Gastroesophageal sphincter (tissue), 4 donors: Measurements from ENCODE around the gene SLC39A5. TPM values are rescaled to one million over a fixed set of nuclear protein-coding genes. Genes with fewer than 3 reads are reported as not detected.

Experiments
- ATAC-seq: fragments of 150-250 bp; one replicate; pipeline ENCODE4 v1.9.1; 2016; ENCODE audit warnings: mild to moderate bottlenecking, moderate library complexity
- H3K27ac ChIP-seq, 4 donors: fragments of 200-600 bp; sonication (generic) in 3 of 4; 1 replicate in 3 of 4; 2 replicates in 1 of 4; pipeline ENCODE4 v1.5.1; 2016 to 2019
- H3K27me3 ChIP-seq: fragments of 200-600 bp; sonication (generic); one replicate; pipeline ENCODE4 v1.5.1; 2019
- H3K36me3 ChIP-seq, 2 donors: fragments of 200-600 bp; sonication (generic); one replicate each; pipeline ENCODE4 v1.5.1; 2019; ENCODE audit warnings: control low read depth in 1 of 2
- H3K4me1 ChIP-seq, 3 donors: fragments of 200-600 bp; sonication (generic); 1 replicate in 2 of 3; 2 replicates in 1 of 3; pipeline ENCODE4 v1.5.1; 2016 to 2019; ENCODE audit warnings: control low read depth in 2 of 3
- H3K4me3 ChIP-seq, 2 donors: fragments of 200-600 bp; sonication (generic); one replicate each; pipeline ENCODE4 v1.5.1; 2019; ENCODE audit warnings: mild to moderate bottlenecking in 1 of 2, moderate library complexity in 1 of 2
- H3K9me3 ChIP-seq, 3 donors: fragments of 200-600 bp; sonication (generic); one replicate each; pipeline ENCODE4 v1.5.1; 2017 to 2019; ENCODE audit warnings: control low read depth in 2 of 3
- EP300 ChIP-seq: sonication (generic); formaldehyde crosslinking; IDR thresholded peaks from one replicate; pipeline ENCODE4 v1.6.1; 2017; ENCODE audit warnings: antibody characterized with exemption, mild to moderate bottlenecking
- POLR2A ChIP-seq, 2 donors: fragments of 450-650 bp; IDR thresholded peaks; one replicate each; pipeline ENCODE4 v1.6.1; 2017; ENCODE audit warnings: antibody characterized with exemption in 2 of 2, mild to moderate bottlenecking in 2 of 2, moderate library complexity in 1 of 2
- POLR2AphosphoS5 ChIP-seq: sonication (generic); formaldehyde crosslinking; IDR thresholded peaks from one replicate; pipeline ENCODE4 v1.6.1; 2017; ENCODE audit warnings: antibody characterized with exemption
- WGBS, 2 donors: methylation state at CpG; one replicate each; pipeline ENCODE4 v1.1.5; 2018; ENCODE audit warnings: low coverage in 1 of 2; 5-methylcytosine and 5-hydroxymethylcytosine counted together
- total RNA-seq, 4 donors: library from RNA; depleted of rRNA; stranded (reverse); fragments of >200 nt; gene quantifications; one replicate each; pipeline ENCODE4 v1.1.0, GENCODE V29; 2016
- TF ChIP-seq, protein P1 (sequence below), 4 experiments: fragments of 200-600 bp in 2 of 4; fragments of 450-650 bp in 2 of 4; sonication (generic) in 1 of 4; IDR thresholded peaks; one replicate each; pipeline ENCODE4 v1.5.1; 2017 to 2019; ENCODE audit warnings: antibody characterized with exemption in 4 of 4, mild to moderate bottlenecking in 2 of 4, moderate library complexity in 2 of 4

Gene SLC39A5
- total RNA-seq, 4 donors from 2014 or later = 1.7 TPM; not detected in 3

DNA sequence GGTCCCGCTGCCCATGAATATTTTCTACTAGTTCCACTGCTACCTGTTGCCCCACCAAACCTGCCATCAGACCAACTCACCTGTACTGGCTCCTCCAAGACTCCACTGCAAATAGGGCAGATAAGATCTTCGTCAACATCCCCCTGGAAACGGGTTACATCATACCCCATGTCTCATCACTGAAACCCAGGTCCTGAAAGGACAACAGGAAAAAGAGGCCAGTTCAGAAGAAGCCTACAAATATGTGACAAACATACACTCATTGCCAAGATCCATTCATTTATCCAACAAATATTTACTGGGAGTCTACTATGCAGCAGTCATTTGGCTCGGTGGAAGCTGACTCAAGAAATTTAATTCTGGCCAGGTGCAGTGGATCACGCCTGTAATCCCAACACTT, 16.0 kb upstream of the SLC39A5 start:
- no peak overlapping the region for H3K27ac ChIP-seq
- no peak for ATAC-seq
- no peaks in the 10 kb centered on the region for H3K27me3 ChIP-seq
- no peaks in the 10 kb centered on the region for H3K9me3 ChIP-seq
- H3K4me3 ChIP-seq = no peak overlapping the region
- H3K4me1 ChIP-seq = peaks cover 0 to 39% (median 0%) of the 10 kb centered on the region in 3 donors
- H3K36me3 ChIP-seq = peaks cover 4 to 88% of the 10 kb centered on the region in 2 donors
- 70 to 90% methylated on average over 4 to 5 of the region's 5 CpGs for WGBS, 2 donors
- no peak for TF ChIP-seq POLR2A (IDR thresholded peaks at IDR 0.05)
- TF ChIP-seq, protein P1, sequence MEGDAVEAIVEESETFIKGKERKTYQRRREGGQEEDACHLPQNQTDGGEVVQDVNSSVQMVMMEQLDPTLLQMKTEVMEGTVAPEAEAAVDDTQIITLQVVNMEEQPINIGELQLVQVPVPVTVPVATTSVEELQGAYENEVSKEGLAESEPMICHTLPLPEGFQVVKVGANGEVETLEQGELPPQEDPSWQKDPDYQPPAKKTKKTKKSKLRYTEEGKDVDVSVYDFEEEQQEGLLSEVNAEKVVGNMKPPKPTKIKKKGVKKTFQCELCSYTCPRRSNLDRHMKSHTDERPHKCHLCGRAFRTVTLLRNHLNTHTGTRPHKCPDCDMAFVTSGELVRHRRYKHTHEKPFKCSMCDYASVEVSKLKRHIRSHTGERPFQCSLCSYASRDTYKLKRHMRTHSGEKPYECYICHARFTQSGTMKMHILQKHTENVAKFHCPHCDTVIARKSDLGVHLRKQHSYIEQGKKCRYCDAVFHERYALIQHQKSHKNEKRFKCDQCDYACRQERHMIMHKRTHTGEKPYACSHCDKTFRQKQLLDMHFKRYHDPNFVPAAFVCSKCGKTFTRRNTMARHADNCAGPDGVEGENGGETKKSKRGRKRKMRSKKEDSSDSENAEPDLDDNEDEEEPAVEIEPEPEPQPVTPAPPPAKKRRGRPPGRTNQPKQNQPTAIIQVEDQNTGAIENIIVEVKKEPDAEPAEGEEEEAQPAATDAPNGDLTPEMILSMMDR (IDR thresholded peaks at IDR 0.05) = no peak
- no peak for TF ChIP-seq POLR2AphosphoS5
- TF ChIP-seq EP300 = no peak

DNA sequence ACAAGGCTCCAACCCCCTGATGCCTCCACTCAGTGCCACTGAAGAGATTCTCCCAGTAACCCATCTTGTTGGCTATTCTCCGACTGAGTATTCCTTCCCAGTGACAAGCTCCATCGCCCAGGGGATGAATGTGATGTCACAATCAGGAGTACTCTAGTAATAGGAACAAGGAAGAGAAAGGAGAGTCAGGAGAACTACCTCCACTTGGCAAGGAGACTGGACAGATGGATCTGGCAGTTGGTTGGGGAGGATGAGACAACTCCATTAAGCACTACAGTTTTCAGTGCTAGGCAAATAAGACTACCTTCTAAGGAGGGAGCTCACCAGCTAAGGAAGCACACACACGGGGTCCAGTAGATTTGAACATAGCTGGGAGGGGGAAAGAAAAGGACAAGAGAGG, 13.4 kb upstream of the SLC39A5 start:
- H3K9me3 ChIP-seq = no peaks in the 10 kb centered on the region
- no peak for ATAC-seq
- no peaks in the 10 kb centered on the region for H3K27me3 ChIP-seq
- no peak overlapping the region for H3K27ac ChIP-seq
- no peak overlapping the region for H3K4me3 ChIP-seq
- WGBS, 2 donors = 82 to 92% methylated on average over 2 of the region's 3 CpGs
- no peak for TF ChIP-seq EP300
- no peak for TF ChIP-seq POLR2A (IDR thresholded peaks at IDR 0.05)
- no peak for TF ChIP-seq POLR2AphosphoS5
- TF ChIP-seq, protein P1 (IDR thresholded peaks at IDR 0.05) = no peak
- peaks cover 0 to 63% (median 14%) of the 10 kb centered on the region in 3 donors for H3K4me1 ChIP-seq
- peaks cover 4 to 62% of the 10 kb centered on the region in 2 donors for H3K36me3 ChIP-seq

DNA sequence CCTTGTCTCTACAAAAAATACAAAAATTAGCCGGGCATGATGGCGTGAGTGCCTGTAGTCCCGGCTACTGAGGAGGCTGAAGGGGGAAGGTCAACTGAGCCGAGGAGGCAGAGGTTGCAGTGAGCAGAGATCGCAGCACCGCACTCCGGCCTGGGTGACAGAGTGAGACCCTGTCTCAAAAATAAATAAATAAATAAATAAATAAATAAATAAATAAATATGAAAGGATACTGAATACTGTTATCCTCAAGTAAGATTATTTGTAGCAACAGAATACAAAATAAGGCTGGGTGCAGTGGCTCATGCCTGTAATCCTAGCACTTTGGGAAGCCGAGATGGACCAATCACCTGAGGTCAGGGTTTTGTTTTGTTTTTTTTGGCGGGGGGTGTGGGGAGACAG, 10.0 kb upstream of the SLC39A5 start:
- Histone ChIP-seq H3K27ac (peak overlapping the region; percentile 93 to 99 (median 97)), H3K27me3 (no peaks in the 10 kb centered on the region), H3K36me3 (peaks cover 0 to 29% of the 10 kb centered on the region in 2 donors), H3K9me3 (no peaks in the 10 kb centered on the region), H3K4me3 (peak overlapping the region in 1 of 2 donors; percentile 93), H3K4me1 (peaks cover 0 to 75% (median 24%) of the 10 kb centered on the region in 3 donors)
- TF ChIP-seq EP300 = no peak
- no peak for TF ChIP-seq POLR2AphosphoS5
- no peak for TF ChIP-seq POLR2A (IDR thresholded peaks at IDR 0.05)
- TF ChIP-seq, protein P1 (IDR thresholded peaks at IDR 0.05) = no peak
- no peak for ATAC-seq
- WGBS, 2 donors = 80 to 85% methylated on average over 2 to 9 of the region's 9 CpGs

DNA sequence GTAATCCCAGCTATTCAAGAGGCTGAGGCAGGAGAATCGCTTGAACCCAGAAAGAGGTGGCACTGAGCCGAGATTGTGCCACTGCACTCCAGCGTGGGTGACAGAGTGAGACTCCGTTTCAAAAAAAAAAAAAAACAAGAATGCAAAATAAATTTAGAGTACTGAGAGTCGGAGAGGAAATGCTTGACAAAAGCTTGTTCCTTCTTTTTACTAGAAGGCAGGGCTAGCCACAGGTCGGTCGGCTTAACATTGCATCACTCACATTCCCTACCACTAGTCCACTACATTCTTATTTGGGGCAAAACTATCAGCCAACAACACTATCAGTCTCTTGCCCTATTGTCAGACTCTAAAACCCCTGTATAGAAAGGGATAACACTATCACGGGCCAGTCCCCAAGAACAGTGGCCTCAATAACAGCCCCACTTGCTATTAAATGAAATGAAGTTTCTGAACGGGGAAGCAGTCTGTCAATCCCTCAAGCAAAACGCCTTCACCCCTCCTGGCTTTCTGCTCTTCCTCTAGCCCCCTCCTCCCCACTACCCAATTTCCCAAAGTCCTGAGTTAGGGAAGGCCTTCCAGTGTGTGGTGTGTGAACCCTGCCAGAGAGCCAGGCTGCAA, 9.1 kb upstream of the SLC39A5 start:
- H3K4me1 ChIP-seq = peaks cover 0 to 82% (median 27%) of the 10 kb centered on the region in 3 donors
- H3K36me3 ChIP-seq = peaks cover 0 to 20% of the 10 kb centered on the region in 2 donors
- 4 to 6% methylated on average over 6 to 8 of the region's 10 CpGs for WGBS, 2 donors
- ATAC-seq = no peak
- TF ChIP-seq POLR2AphosphoS5 = no peak
- no peak for TF ChIP-seq EP300
- TF ChIP-seq, protein P1 (IDR thresholded peaks at IDR 0.05) = no peak
- no peak for TF ChIP-seq POLR2A (IDR thresholded peaks at IDR 0.05)
- peak overlapping the region; percentile 93 to 99 (median 97) for H3K27ac ChIP-seq
- H3K9me3 ChIP-seq = no peaks in the 10 kb centered on the region
- no peaks in the 10 kb centered on the region for H3K27me3 ChIP-seq
- peak overlapping the region; percentile 77 to 93 for H3K4me3 ChIP-seq

DNA sequence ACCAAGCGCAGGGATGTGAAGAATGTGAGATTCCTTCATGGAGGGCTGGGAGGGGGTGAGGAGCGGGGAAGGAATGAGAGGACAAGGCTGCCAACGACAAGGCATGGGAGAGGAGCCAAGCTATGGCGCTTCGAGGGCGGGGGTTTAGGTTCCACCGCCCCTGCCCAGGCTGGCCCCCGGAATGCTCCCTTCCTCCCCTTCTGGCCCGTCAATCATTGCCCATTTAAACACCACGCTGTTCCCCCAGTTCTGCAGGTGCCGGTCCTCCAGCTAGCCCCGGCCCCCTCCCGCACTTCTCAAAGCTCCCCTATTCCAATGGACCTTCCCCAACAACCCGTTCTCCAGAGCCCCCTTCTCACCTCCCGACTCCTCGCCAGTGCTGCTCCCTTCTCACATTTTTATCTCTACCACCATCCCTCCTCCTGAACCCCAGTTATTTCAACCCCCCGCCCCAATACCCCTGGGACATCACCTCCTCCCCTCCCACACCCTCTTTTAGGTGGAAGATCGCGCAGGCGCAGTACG, 8.6 kb upstream of the SLC39A5 start:
- H3K4me1 ChIP-seq = peaks cover 0 to 84% (median 27%) of the 10 kb centered on the region in 3 donors
- H3K9me3 ChIP-seq = no peaks in the 10 kb centered on the region
- H3K27ac ChIP-seq = peak overlapping the region; percentile 93 to 99 (median 97)
- TF ChIP-seq, protein P1 (IDR thresholded peaks at IDR 0.05) = no peak
- peak; percentile 65 for TF ChIP-seq POLR2AphosphoS5
- ATAC-seq = peak; percentile 50
- no peaks in the 10 kb centered on the region for H3K27me3 ChIP-seq
- H3K36me3 ChIP-seq = peaks cover 0 to 20% of the 10 kb centered on the region in 2 donors
- H3K4me3 ChIP-seq = peak overlapping the region; percentile 77 to 93
- WGBS, 2 donors = 0% methylated on average over 9 to 14 of the region's 21 CpGs
